NCI-H2196 (cell line): ENCODE results near the gene LRRC17.
A peak's percentile ranks its signal among the peaks of the same experiment; 100 is the strongest.

Experiments used
- DNase-seq: peaks from one replicate; lab custom pipeline; 2025; ENCODE audit not compliant: unreplicated experiment; lab: John Stamatoyannopoulos, UW

Gene LRRC17

GRCh38 chr7:102912742-102913141 lies at the start of gene LRRC17:
Gene LRRC17, plus strand, starts transcription at chr7:102913000. Its CDS starts 20,914 bp downstream, at chr7:102933914.
- peak; percentile 55 for DNase-seq

GRCh38 chr7:102864958-102865357 lies 47.8 kb upstream of the LRRC17 start:
- DNase-seq = no peak

GRCh38 chr7:102866535-102867215 lies 46.1 kb upstream of the LRRC17 start:
- DNase-seq = no peak

GRCh38 chr7:102869195-102869594 lies 43.6 kb upstream of the LRRC17 start:
- no peak for DNase-seq

GRCh38 chr7:102872460-102872859 lies 40.3 kb upstream of the LRRC17 start:
- no peak for DNase-seq

GRCh38 chr7:102873470-102874165 lies 39.2 kb upstream of the LRRC17 start:
- DNase-seq = no peak

GRCh38 chr7:102874166-102874829 lies 38.5 kb upstream of the LRRC17 start:
- DNase-seq = no peak

- no peak for DNase-seq
Observed at GRCh38 chr7:102874966-102875365, 37.8 kb upstream of the LRRC17 start.

- no peak for DNase-seq
Observed at GRCh38 chr7:102875700-102876295, 37.0 kb upstream of the LRRC17 start.

- no peak for DNase-seq
Observed at GRCh38 chr7:102883098-102883860, 29.5 kb upstream of the LRRC17 start.

GRCh38 chr7:102888561-102889233 lies 24.1 kb upstream of the LRRC17 start:
- no peak for DNase-seq

- no peak for DNase-seq
Observed at GRCh38 chr7:102889851-102890250, 22.9 kb upstream of the LRRC17 start.

- DNase-seq = no peak
Observed at GRCh38 chr7:102890292-102890970, 22.4 kb upstream of the LRRC17 start.

- DNase-seq = no peak
Observed at GRCh38 chr7:102890971-102891692, 21.7 kb upstream of the LRRC17 start.

GRCh38 chr7:102891693-102892261 lies 21.0 kb upstream of the LRRC17 start:
- DNase-seq = no peak

- DNase-seq = no peak
Observed at GRCh38 chr7:102892631-102893278, 20.0 kb upstream of the LRRC17 start.

- DNase-seq = no peak
Observed at GRCh38 chr7:102895602-102896001, 17.2 kb upstream of the LRRC17 start.

- no peak for DNase-seq
Observed at GRCh38 chr7:102896585-102896984, 16.2 kb upstream of the LRRC17 start.
